SK-N-MC (cell line): Measurements from ENCODE around the gene RALGPS1.

ENCODE experiments used
- EZH2 ChIP-seq: fragments of 200-600 bp; sonication (generic); IDR thresholded peaks from one replicate; pipeline ENCODE4 v1.6.1; 2017; ENCODE audit warnings: antibody characterized with exemption
- FOXP2 ChIP-seq: optimal IDR thresholded peaks from 2 replicates; pipeline ENCODE3; 2011; ENCODE audit warnings: mild to moderate bottlenecking, moderate library complexity; ENCODE audit not compliant: insufficient read depth; ENCODE audit errors: extremely low read length, control extremely low read depth
- POLR2AphosphoS5 ChIP-seq: IDR thresholded peaks from 2 replicates; pipeline ENCODE4 v1.6.1; 2012; ENCODE audit warnings: mild to moderate bottlenecking, low read depth, low read length, borderline replicate concordance

DNA sequence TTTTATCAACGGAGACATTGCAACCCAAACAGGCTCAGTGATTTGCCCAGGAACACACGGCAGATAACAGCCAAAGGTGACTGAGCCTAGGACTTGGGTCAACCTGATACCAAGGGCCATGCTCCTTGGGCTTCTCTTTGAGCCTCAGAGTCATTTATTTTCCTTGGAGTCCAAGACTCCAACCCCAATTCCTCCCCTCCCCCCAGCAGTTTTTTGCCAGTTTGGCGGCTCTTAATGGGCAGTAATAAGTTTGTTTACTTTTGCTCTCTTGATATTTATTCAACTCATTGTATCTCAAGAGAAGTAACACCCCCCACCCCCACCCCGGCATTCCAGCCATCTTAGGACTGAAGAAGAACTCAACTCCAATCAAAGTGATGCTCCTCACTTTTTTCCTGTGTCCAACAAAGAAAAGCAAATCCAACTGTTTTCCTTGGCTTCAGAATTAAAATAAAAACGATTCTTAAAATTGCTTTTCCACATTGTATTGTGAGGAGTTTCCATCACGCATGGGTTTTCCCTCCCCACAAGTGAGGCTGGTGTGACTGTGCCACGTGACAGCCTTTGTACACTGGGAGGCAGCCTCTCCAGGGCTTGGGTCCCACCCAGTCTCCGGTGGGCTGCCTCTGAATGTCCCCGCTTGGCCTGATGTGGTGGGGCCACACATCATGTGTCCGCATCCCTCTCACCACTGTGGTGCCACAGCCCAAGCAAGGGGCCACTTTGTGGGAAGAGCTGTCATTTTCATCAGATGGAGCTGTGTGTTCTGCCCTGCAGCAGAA lies 198.8 kb downstream of the RALGPS1 start:
- TF ChIP-seq EZH2: no peak
- no peak for TF ChIP-seq POLR2AphosphoS5
- no peak for TF ChIP-seq FOXP2
